Activated CD4-positive, alpha-beta T cell treated with anti-CD3 and anti-CD28 coated beads for 36 hours (primary cell): ENCODE results near the gene AHI1. TPM values are rescaled to one million over a fixed set of nuclear protein-coding genes. Genes with fewer than 3 reads are reported as not detected.
"Not testable (repeated sequence)": the region's sequence is repeated elsewhere in the genome, so short reads cannot be mapped to it uniquely, and the experiment has no call there.

ENCODE experiments used
- ATAC-seq: fragments of 200-7000 bp; cut with Tn5 transposase; one replicate; pipeline ENCODE4 v1.10.0; 2021; ENCODE audit warnings: mild to moderate bottlenecking, moderate library complexity
- CTCF ChIA-PET: fragments of 350-600 bp; sonication (Branson Sonifier 250); formaldehyde crosslinking; loops from one replicate; lab custom pipeline; 2021; ENCODE audit warnings: antibody characterized with exemption; lab: Charles Lee
- POLR2A ChIA-PET: fragments of 350-600 bp; sonication (Branson Sonifier 250); formaldehyde crosslinking; loops from one replicate; lab custom pipeline; 2021; ENCODE audit warnings: antibody characterized with exemption, inconsistent platforms; lab: Charles Lee
- DNase-seq: peaks from one replicate; pipeline ENCODE4 v3.0.0-alpha.2; 2020
- H3K27ac Mint-ChIP-seq: one replicate; pipeline ENCODE4 v1.8.0; 2021; ENCODE audit warnings: mixed read lengths
- H3K27me3 Mint-ChIP-seq: one replicate; pipeline ENCODE4 v1.8.0; 2021; ENCODE audit warnings: mixed read lengths
- H3K36me3 Mint-ChIP-seq: one replicate; pipeline ENCODE4 v1.8.0; 2021; ENCODE audit warnings: low read depth, mixed read lengths
- H3K4me1 Mint-ChIP-seq: one replicate; pipeline ENCODE4 v1.8.0; 2021; ENCODE audit warnings: mixed read lengths
- H3K4me3 Mint-ChIP-seq: one replicate; pipeline ENCODE4 v1.8.0; 2021; ENCODE audit warnings: mild to moderate bottlenecking, moderate library complexity, mixed read lengths
- H3K9me3 Mint-ChIP-seq: one replicate; pipeline ENCODE4 v1.8.0; 2021; ENCODE audit warnings: low read depth, mixed read lengths
- intact Hi-C, 2 experiments: fragments of 100-400 bp; cut with DNase I in 1 of 2; cut with micrococcal nuclease in 1 of 2; formaldehyde crosslinking; loops; one replicate each; pipeline versions ENCODE4 v1.14.2 to v1.15.1; 2022 to 2024; cut with DNase I, micrococcal nuclease
- total RNA-seq, 2 experiments: library from RNA; stranded (reverse); gene quantifications; one replicate each; pipeline ENCODE4 v1.2.3, GENCODE V29; 2021

Gene AHI1
- total RNA-seq, 2 experiments from 2014 or later = 35.6 to 36.0 TPM

DNA sequence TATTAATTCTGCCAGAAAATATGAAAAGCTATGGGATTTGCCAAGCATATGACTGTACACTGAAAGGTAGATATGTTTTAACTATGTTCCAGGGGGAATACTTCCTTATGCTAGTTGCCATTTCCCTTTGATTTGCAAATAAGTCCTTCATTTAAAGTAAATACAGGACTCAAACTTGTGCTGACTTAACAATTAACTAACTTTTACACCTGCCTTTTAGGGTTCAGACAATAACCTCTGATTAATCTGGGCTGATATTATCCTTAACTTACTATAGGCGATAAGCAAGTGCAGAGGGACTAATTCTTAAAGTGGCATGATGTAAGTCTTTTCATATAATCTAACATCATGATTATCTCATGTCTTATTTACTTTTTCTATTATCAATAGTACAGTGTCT lies 143.1 kb downstream of the AHI1 start:
- intact Hi-C loops = no loop called here
- peaks cover 7% of the 10 kb centered on the region for H3K4me1 Mint-ChIP-seq
- H3K27me3 Mint-ChIP-seq = no peaks in the 10 kb centered on the region
- H3K27ac Mint-ChIP-seq = no peak overlapping the region
- no peaks in the 10 kb centered on the region for H3K9me3 Mint-ChIP-seq
- CTCF ChIA-PET = interaction anchor here (1.0 to 1.6 kb wide), 2 partner anchors 9 to 16 kb away, joined by 3 read pairs; no protein-coding TSS in a partner anchor
- peaks cover 4% of the 10 kb centered on the region for H3K36me3 Mint-ChIP-seq
- POLR2A ChIA-PET = no interaction called here
- H3K4me3 Mint-ChIP-seq = no peak overlapping the region
- DNase-seq (no peak), ATAC-seq (no peak)

DNA sequence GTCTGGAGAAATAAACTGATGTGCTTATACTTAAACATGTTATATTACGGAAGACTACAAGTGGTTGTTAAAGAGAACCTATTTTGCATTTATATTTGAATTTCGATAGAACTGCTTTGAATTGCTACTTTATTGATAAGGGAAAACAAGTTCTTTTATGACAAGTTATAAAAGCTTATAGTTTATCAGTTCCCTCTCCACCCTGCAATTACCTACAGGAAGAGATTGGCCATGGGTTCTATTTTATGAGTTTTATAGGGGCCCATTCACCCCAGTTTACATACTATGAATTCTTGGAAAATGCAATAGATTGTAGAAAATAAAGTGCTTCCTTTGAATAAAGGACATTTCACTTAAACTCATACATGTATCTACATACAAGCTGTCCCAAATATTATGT lies 144.4 kb downstream of the AHI1 start:
- ChIA-PET CTCF (interaction anchor here (1.6 kb wide), 1 partner anchor 15 kb away, joined by 3 read pairs; no protein-coding TSS in a partner anchor), POLR2A (no interaction called here)
- H3K27ac Mint-ChIP-seq = no peak overlapping the region
- no peaks in the 10 kb centered on the region for H3K4me1 Mint-ChIP-seq
- H3K27me3 Mint-ChIP-seq = no peaks in the 10 kb centered on the region
- H3K36me3 Mint-ChIP-seq = peaks cover 4% of the 10 kb centered on the region
- H3K4me3 Mint-ChIP-seq = no peak overlapping the region
- DNase-seq = no peak
- intact Hi-C loops = no loop called here
- ATAC-seq = no peak
- H3K9me3 Mint-ChIP-seq = no peaks in the 10 kb centered on the region

DNA sequence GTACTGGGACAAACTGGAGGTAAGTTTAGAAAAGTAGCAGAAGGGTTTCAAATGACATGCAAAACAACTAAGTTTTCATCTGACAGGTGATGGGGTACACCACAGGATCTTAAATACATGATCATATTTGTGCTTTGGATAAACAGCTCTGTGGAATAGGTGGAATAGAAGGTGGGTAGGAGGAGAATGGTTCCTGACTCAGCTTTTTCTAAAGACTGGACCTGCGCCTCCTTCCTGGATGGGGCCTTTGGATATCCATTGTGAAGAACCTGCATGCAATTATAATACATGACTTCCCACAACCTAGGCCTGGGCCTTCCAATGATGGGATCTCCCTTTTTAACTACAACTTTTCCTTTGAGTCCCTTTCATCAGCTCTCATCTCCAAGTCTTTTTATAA lies 145.9 kb downstream of the AHI1 start:
- intact Hi-C loops = no loop called here
- Mint-ChIP-seq H3K27ac (no peak overlapping the region), H3K4me1 (peaks cover 4% of the 10 kb centered on the region), H3K9me3 (no peaks in the 10 kb centered on the region), H3K27me3 (no peaks in the 10 kb centered on the region), H3K4me3 (no peak overlapping the region), H3K36me3 (peaks cover 4% of the 10 kb centered on the region)
- no peak for DNase-seq
- POLR2A ChIA-PET = no interaction called here
- CTCF ChIA-PET = interaction anchor here (0.8 kb wide), 1 partner anchor 10 kb away, joined by 3 read pairs; no protein-coding TSS in a partner anchor
- ATAC-seq = no peak

DNA sequence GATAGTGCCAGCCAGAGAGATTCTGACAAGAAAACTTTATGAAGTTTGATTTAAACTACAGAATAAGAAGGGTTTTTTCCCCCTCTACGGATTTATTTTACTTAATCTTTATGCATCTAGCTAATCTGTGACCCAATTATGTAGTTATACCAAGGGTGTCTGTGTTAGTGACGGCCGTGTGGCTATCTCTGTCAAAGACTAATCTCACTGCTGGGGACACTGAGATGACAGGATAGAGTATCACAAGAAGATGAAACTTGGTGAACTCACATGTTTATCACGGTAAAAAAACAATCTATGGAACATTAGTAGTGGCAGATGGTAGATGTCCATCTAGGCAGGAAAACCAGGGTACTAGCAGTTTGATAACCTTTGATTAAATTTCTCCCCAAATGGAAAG lies 149.7 kb downstream of the AHI1 start:
- H3K27ac Mint-ChIP-seq = no peak overlapping the region
- ChIA-PET POLR2A (interaction anchor here (0.6 kb wide), 1 partner anchor 48 kb away, joined by 3 read pairs; no protein-coding TSS in a partner anchor), CTCF (no interaction called here)
- H3K9me3 Mint-ChIP-seq = no peaks in the 10 kb centered on the region
- H3K36me3 Mint-ChIP-seq = peaks cover 5% of the 10 kb centered on the region
- no peak for ATAC-seq
- DNase-seq = no peak
- intact Hi-C loops = no loop called here
- H3K27me3 Mint-ChIP-seq = no peaks in the 10 kb centered on the region
- H3K4me1 Mint-ChIP-seq = peaks cover 6% of the 10 kb centered on the region
- no peak overlapping the region for H3K4me3 Mint-ChIP-seq

DNA sequence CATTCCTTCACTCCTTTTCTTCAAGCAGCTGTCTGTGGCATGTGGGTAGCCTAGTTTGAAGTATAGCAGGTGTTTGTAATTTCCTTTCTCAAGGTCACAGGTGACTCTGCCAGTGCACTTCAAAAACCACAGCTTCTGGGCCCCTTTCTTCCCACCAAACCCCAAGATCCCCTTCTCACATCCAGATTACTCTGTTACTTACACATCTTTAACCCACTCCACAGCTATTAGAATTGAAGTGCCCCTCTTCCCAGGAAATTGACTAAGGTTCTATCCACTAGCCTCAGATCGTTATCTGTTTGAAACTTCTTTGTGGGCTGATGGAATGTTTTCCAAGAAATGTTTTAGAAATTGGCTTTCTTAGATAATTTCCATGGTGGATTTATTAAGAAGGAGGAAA lies 150.8 kb downstream of the AHI1 start:
- CTCF ChIA-PET = interaction anchor here (1.0 kb wide), 1 partner anchor 18 kb away, joined by 3 read pairs; no protein-coding TSS in a partner anchor
- H3K9me3 Mint-ChIP-seq = no peaks in the 10 kb centered on the region
- H3K4me3 Mint-ChIP-seq = no peak overlapping the region
- H3K27me3 Mint-ChIP-seq = no peaks in the 10 kb centered on the region
- peaks cover 7% of the 10 kb centered on the region for H3K36me3 Mint-ChIP-seq
- intact Hi-C loops = no loop called here
- no peak for ATAC-seq
- peaks cover 6% of the 10 kb centered on the region for H3K4me1 Mint-ChIP-seq
- H3K27ac Mint-ChIP-seq = no peak overlapping the region
- no peak for DNase-seq
- POLR2A ChIA-PET = no interaction called here

DNA sequence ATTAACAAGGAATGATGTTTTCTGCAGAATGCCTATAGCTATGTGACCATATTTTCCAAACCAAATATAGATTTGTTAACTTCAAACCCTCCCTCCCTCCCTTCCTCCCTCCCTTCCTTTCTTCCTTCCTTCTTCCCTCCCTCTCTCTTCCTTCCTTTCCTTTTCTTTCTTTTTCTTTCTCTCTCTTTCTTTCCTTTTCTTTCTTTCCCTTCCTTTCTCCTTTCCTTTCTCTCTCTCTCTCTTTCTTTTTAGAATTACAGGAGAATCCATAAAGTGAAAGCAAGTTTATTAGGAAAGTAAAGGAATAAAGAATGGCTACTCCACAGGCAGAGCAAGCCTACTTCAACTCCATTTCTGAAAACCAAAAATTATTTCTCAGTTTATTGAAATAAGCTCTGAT lies 153.0 kb downstream of the AHI1 start:
- ATAC-seq (no peak), DNase-seq (no peak)
- Mint-ChIP-seq H3K9me3 (no peaks in the 10 kb centered on the region), H3K27ac (no peak overlapping the region), H3K4me3 (no peak overlapping the region), H3K27me3 (no peaks in the 10 kb centered on the region), H3K36me3 (peaks cover 7% of the 10 kb centered on the region), H3K4me1 (peaks cover 6% of the 10 kb centered on the region)
- ChIA-PET CTCF (no interaction called here), POLR2A (no interaction called here)
- intact Hi-C loops = no loop called here

DNA sequence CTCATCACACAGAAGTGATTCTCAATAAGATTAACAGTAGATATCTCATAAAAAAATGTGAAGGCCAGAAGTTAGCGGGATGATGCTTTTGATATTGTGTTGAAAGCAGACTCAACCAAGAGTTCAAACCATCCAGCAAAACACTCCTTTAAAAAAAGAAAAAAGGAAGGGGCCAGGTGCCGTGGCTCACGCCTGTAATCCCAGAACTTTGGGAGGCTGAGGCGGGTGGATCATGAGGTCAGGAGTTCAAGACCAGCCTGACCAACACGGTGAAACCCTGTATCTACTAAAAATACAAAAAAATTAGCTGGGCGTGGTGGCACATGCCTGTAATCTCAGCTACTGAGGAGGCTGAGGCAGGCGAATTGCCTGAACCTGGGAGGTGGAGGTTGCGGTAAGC lies 157.6 kb downstream of the AHI1 start:
- ATAC-seq, H3K9me3 Mint-ChIP-seq, H3K27me3 Mint-ChIP-seq, POLR2A ChIA-PET, DNase-seq, H3K27ac Mint-ChIP-seq, CTCF ChIA-PET, intact Hi-C loops, H3K36me3 Mint-ChIP-seq, H3K4me1 Mint-ChIP-seq, H3K4me3 Mint-ChIP-seq: not testable (repeated sequence)

DNA sequence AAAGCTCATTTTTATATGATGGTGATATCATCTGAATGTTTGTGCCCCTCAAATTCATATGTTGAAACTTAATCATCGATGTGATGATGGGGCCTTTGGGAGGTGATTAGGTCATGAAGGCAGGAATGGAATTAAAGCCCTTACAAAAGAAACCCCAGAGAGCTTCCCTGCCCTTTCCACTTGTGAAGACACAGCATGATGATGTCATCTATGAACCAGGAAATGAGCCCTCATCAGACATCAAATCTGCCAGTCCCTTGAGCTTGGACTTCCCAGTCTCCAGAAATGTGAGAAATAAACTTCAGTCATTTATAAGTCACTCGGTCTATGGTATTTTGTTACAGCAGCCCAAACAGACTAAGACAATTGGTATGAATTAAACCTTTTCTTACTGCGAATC lies 163.4 kb downstream of the AHI1 start:
- no peaks in the 10 kb centered on the region for H3K4me1 Mint-ChIP-seq
- H3K27ac Mint-ChIP-seq = no peak overlapping the region
- no peaks in the 10 kb centered on the region for H3K9me3 Mint-ChIP-seq
- no peak overlapping the region for H3K4me3 Mint-ChIP-seq
- ATAC-seq (no peak), DNase-seq (no peak)
- H3K36me3 Mint-ChIP-seq = no peaks in the 10 kb centered on the region
- intact Hi-C loops = no loop called here
- no peaks in the 10 kb centered on the region for H3K27me3 Mint-ChIP-seq
- ChIA-PET POLR2A (no interaction called here), CTCF (interaction anchor here (0.5 to 0.7 kb wide), 2 partner anchors 12 to 312 kb away, joined by 3 to 4 read pairs; no protein-coding TSS in a partner anchor)

DNA sequence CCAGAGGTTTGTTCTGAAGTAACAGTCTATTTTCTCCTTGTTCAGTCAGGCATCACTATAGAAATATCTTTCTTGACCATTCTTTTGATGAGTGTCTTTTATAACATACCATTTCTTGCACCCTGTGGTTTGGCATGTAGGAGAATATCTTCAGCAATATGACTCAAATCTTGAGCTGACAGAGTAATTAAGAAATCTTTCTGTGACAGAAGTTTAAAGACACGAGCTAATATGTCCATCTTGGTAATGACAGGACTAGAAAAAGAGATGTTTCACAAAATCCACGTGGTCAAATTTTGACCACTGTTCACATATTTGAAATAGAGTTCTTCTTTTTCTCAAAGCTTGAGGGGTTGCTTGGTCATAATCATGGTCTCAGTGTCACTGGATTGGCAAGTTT lies 166.5 kb downstream of the AHI1 start:
- no peaks in the 10 kb centered on the region for H3K4me1 Mint-ChIP-seq
- DNase-seq (no peak), ATAC-seq (no peak)
- CTCF ChIA-PET = interaction anchor here (0.7 kb wide), 1 partner anchor 133 kb away, joined by 3 read pairs; no protein-coding TSS in a partner anchor
- no peaks in the 10 kb centered on the region for H3K9me3 Mint-ChIP-seq
- POLR2A ChIA-PET = no interaction called here
- H3K27ac Mint-ChIP-seq = no peak overlapping the region
- H3K4me3 Mint-ChIP-seq = no peak overlapping the region
- H3K36me3 Mint-ChIP-seq = no peaks in the 10 kb centered on the region
- H3K27me3 Mint-ChIP-seq = no peaks in the 10 kb centered on the region
- intact Hi-C loops = no loop called here

DNA sequence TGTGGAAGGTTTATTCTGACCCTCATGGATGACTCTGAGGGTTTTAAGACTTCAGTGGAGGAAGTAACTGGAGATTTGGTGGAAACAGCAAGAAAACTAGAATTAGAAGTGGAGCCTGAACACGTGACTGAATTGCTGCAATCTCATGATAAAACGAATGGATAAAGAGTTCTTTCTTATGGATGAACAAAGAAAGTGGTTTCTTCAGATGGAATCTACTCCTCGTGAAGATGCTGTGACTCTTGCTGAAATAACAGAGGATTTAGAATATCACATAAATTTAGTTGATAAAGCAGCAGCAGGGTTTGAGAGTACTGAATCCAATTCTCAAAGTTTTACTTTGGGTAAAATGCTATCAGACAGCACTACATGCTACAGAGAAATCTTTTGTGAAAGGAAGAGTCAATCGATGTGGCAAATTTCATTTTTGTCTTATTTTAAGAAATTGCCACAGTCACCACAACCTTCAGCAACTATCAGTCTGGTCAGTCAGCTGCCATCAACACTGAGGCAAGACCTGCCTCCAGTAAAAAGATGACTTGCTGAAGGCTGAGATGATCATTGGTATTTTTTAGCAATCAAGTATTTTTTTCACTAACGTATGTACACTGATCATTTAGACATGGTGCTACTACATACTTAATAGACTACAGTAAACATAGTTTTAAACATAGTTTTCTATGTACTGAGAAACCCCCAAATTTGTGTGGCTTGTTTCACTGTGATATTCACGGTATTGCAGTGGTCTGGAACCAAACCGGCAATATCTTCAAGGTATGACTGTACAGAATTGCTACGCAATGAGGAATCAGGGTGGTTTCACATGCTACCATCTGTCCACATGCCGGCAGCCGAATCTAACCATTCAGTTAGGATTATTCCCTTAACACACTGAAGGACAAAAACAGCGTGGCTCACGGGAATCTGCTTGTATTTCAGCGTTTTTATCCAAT lies 167.4 kb downstream of the AHI1 start:
- Mint-ChIP-seq H3K27ac (no peak overlapping the region), H3K9me3 (no peaks in the 10 kb centered on the region), H3K4me1 (no peaks in the 10 kb centered on the region), H3K27me3 (no peaks in the 10 kb centered on the region), H3K4me3 (no peak overlapping the region), H3K36me3 (peaks cover 1% of the 10 kb centered on the region)
- intact Hi-C loops = no loop called here
- DNase-seq = no peak
- no peak for ATAC-seq
- CTCF ChIA-PET = interaction anchor here (1.3 kb wide), 1 partner anchor 12 kb away, joined by 3 read pairs; no protein-coding TSS in a partner anchor
- POLR2A ChIA-PET = no interaction called here

DNA sequence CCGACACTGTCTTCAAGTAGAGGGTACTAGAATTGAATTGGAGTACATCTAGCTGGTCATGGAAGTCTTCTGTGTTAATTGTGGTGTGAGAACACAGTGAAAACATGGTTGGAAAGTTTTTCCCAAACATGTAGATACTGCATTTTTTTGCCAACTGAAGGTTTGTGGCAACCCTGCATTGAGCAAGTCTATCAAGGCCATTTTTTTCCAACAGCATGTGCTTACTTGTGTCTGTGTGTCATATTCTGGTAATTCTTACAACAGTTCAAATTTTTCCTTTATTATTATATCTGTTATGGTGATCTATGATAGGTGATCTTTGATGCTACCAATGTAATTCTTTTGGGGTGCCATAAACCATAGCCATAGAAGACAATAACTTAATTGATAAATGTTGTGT lies 169.4 kb downstream of the AHI1 start:
- no peak overlapping the region for H3K27ac Mint-ChIP-seq
- ChIA-PET CTCF (no interaction called here), POLR2A (no interaction called here)
- no peak for DNase-seq
- H3K27me3 Mint-ChIP-seq = no peaks in the 10 kb centered on the region
- H3K9me3 Mint-ChIP-seq = no peaks in the 10 kb centered on the region
- no peak for ATAC-seq
- intact Hi-C loops = no loop called here
- H3K4me1 Mint-ChIP-seq = peaks cover 2% of the 10 kb centered on the region
- peaks cover 1% of the 10 kb centered on the region for H3K36me3 Mint-ChIP-seq
- H3K4me3 Mint-ChIP-seq = no peak overlapping the region
